ENCODE results near the gene E2F7.

DNA sequence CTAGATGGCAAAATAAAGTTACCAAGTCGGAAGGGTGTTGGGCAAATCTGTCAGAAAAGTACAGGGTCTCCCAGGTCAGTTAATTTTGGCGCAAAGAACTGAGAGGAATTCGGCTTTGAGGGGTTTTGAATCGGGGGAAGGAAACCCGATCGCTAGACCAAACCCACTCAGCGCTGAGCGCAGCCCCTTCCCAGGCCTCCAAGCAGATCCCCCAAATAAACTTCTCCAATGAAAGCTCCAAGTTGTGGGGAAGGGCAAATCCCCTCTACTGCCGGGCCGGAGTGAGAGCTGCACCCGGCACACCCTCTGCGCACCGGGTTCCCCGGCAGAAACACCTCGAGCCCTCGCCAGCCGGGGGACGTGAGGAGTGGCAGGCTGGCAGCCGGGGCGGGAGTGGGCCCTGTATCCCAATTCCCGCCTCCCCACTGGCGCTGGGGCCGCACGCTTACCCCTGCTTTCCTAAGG, 441 bp downstream of the E2F7 start:
- no peak for TF ChIP-seq SRF (IDR thresholded peaks at IDR 0.05; ENCODE audit: low read depth, low read length)
- TF ChIP-seq, protein P1, sequence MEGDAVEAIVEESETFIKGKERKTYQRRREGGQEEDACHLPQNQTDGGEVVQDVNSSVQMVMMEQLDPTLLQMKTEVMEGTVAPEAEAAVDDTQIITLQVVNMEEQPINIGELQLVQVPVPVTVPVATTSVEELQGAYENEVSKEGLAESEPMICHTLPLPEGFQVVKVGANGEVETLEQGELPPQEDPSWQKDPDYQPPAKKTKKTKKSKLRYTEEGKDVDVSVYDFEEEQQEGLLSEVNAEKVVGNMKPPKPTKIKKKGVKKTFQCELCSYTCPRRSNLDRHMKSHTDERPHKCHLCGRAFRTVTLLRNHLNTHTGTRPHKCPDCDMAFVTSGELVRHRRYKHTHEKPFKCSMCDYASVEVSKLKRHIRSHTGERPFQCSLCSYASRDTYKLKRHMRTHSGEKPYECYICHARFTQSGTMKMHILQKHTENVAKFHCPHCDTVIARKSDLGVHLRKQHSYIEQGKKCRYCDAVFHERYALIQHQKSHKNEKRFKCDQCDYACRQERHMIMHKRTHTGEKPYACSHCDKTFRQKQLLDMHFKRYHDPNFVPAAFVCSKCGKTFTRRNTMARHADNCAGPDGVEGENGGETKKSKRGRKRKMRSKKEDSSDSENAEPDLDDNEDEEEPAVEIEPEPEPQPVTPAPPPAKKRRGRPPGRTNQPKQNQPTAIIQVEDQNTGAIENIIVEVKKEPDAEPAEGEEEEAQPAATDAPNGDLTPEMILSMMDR (IDR thresholded peaks at IDR 0.05; ENCODE audit: control extremely low read depth in 1 of 3, insufficient read depth in 1 of 3, low read depth in 1 of 3, low read length in 3 of 3) = no peak
- TF ChIP-seq SP1 (IDR thresholded peaks at IDR 0.05; ENCODE audit: low read depth, low read length) = no peak
- TF ChIP-seq RFX5 (IDR thresholded peaks at IDR 0.05; ENCODE audit: borderline replicate concordance, low read depth, low read length) = no peak
- no peak for TF ChIP-seq POLR2AphosphoS5 (IDR thresholded peaks at IDR 0.05; ENCODE audit: low read depth, low read length)
- no peak for TF ChIP-seq CEBPB (IDR thresholded peaks at IDR 0.05; ENCODE audit: low read depth, low read length)
- TF ChIP-seq EP300 (IDR thresholded peaks at IDR 0.05; ENCODE audit: borderline replicate concordance in 1 of 2, low read depth in 2 of 2, low read length in 2 of 2) = no peak
- no peak for TF ChIP-seq BCL11A (IDR thresholded peaks at IDR 0.05; ENCODE audit: low read depth in 2 of 2, low read length in 2 of 2)

All from H1 (cell line).